ENCODE results near the gene PEX11B.
"Not testable (repeated sequence)": the region's sequence is repeated elsewhere in the genome, so short reads cannot be mapped to it uniquely, and the experiment has no call there.

- TF ChIP-seq POLR2A (IDR thresholded peaks at IDR 0.05): not testable (repeated sequence)
- TF ChIP-seq, protein P1, sequence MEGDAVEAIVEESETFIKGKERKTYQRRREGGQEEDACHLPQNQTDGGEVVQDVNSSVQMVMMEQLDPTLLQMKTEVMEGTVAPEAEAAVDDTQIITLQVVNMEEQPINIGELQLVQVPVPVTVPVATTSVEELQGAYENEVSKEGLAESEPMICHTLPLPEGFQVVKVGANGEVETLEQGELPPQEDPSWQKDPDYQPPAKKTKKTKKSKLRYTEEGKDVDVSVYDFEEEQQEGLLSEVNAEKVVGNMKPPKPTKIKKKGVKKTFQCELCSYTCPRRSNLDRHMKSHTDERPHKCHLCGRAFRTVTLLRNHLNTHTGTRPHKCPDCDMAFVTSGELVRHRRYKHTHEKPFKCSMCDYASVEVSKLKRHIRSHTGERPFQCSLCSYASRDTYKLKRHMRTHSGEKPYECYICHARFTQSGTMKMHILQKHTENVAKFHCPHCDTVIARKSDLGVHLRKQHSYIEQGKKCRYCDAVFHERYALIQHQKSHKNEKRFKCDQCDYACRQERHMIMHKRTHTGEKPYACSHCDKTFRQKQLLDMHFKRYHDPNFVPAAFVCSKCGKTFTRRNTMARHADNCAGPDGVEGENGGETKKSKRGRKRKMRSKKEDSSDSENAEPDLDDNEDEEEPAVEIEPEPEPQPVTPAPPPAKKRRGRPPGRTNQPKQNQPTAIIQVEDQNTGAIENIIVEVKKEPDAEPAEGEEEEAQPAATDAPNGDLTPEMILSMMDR (IDR thresholded peaks at IDR 0.05): not testable (repeated sequence)
Observed at GRCh38 chr1:145932522-145933009, 14.0 kb upstream of the PEX11B start.

Measured in right lobe of liver (tissue), 4 donors.